Adrenal gland (tissue), 12 donors: Measurements from ENCODE around the gene RER1. TPM values are rescaled to one million over a fixed set of nuclear protein-coding genes. Genes with fewer than 3 reads are reported as not detected.

ENCODE experiments used
- DNase-seq, 7 donors: peaks; one replicate each; pipeline ENCODE4 v3.0.0-alpha.2; 2019 to 2020
- H3K27ac ChIP-seq, 5 donors: fragments of 200-600 bp; sonication (generic) in 4 of 5; 1 replicate in 3 of 5; 2 replicates in 2 of 5; pipeline versions ENCODE4 v1.5.1 to v1.8.0; 2016 to 2020; ENCODE audit warnings: mild to moderate bottlenecking in 1 of 5
- H3K27me3 ChIP-seq: fragments of 200-600 bp; 2 replicates; pipeline ENCODE4 v1.8.0; 2021
- H3K36me3 ChIP-seq, 2 donors: fragments of 200-600 bp; replicated peaks in 1 of 2; 1 replicate in 1 of 2; 2 replicates in 1 of 2; pipeline versions ENCODE4 v1.5.1 to v1.8.0; 2018 to 2022
- H3K4me1 ChIP-seq, 2 donors: fragments of 200-600 bp; replicated peaks in 1 of 2; 1 replicate in 1 of 2; 2 replicates in 1 of 2; pipeline versions ENCODE4 v1.5.1 to v1.8.0; 2018 to 2021
- H3K4me3 ChIP-seq, 4 donors: fragments of 200-600 bp; sonication (generic) in 3 of 4; one replicate each; pipeline ENCODE4 v1.5.1; 2016 to 2018
- H3K9me3 ChIP-seq, 3 donors: fragments of 200-600 bp; sonication (generic) in 1 of 3; replicated peaks in 1 of 3; 1 replicate in 2 of 3; 2 replicates in 1 of 3; pipeline versions ENCODE4 v1.5.1 to v1.8.0; 2016 to 2021
- POLR2A ChIP-seq, 2 donors: fragments of 450-650 bp; IDR thresholded peaks; one replicate each; pipeline ENCODE4 v1.6.1; 2017; ENCODE audit warnings: antibody characterized with exemption in 2 of 2, mild to moderate bottlenecking in 2 of 2, moderate library complexity in 1 of 2
- WGBS, 4 donors: extraction: QIAGEN DNeasy Blood & Tissue Kit in 2 of 4; methylation state at CpG; one replicate each; pipeline versions ENCODE4 v1.1.5 to v1.1.7; 2013 to 2017; 5-methylcytosine and 5-hydroxymethylcytosine counted together
- intact Hi-C, 2 donors: fragments of 100-400 bp; cut with DNase I; formaldehyde crosslinking; loops; one replicate each; pipeline versions ENCODE4 v1.14.1 to v1.15.0; 2022 to 2023
- polyA plus RNA-seq, 3 donors: library from polyadenylated mRNA; stranded (reverse); fragments of 200-250 nt in 2 of 3; fragments of 350-450 nt in 1 of 3; fragmentation: Illumina TruSeq in 1 of 3; extraction: RNeasy Lipid Tissue Mini Kit (QIAGEN cat#74804) in 1 of 3; gene quantifications; one replicate each; pipeline ENCODE4 v1.2.3, GENCODE V29; 2013 to 2014
- total RNA-seq, 9 donors: library from RNA; depleted of rRNA in 4 of 9; stranded (reverse); fragments of >200 nt in 4 of 9; fragments of 120-200 nt in 1 of 9; fragmentation: NEBNext Ultra II Directional in 1 of 9; extraction: Animal tissue kit (Norgen Biotek cat#: 25700) in 1 of 9; gene quantifications; one replicate each; pipeline versions ENCODE4 v1.1.0 to v1.2.4, GENCODE V29; 2013 to 2023
- TF ChIP-seq, protein P1 (sequence below), 6 experiments: fragments of 450-650 bp in 4 of 6; fragments of 200-600 bp in 2 of 6; sonication (generic) in 1 of 6; IDR thresholded peaks; 1 replicate in 5 of 6; 2 replicates in 1 of 6; pipeline versions ENCODE4 v1.5.1 to v1.8.0; 2016 to 2021; ENCODE audit warnings: antibody characterized with exemption in 6 of 6, mild to moderate bottlenecking in 2 of 6, moderate library complexity in 1 of 6
- donor health status: healthy with polysubstance abuse.
- donor health status: Bipolar disorder and iron deficiency.
- donor health status: DM: yes; HTN: yes; CAD: no.
- donor health status: DM: no; HTN: no; CAD: no.
- donor health status: DM: no; HTN: no; CAD: no.
- donor health status: DM: yes; HTN: yes; CAD: no.

The RER1 gene
- total and polyA plus RNA-seq, 12 donors, result 106 to 345 (median 167) TPM

DNA sequence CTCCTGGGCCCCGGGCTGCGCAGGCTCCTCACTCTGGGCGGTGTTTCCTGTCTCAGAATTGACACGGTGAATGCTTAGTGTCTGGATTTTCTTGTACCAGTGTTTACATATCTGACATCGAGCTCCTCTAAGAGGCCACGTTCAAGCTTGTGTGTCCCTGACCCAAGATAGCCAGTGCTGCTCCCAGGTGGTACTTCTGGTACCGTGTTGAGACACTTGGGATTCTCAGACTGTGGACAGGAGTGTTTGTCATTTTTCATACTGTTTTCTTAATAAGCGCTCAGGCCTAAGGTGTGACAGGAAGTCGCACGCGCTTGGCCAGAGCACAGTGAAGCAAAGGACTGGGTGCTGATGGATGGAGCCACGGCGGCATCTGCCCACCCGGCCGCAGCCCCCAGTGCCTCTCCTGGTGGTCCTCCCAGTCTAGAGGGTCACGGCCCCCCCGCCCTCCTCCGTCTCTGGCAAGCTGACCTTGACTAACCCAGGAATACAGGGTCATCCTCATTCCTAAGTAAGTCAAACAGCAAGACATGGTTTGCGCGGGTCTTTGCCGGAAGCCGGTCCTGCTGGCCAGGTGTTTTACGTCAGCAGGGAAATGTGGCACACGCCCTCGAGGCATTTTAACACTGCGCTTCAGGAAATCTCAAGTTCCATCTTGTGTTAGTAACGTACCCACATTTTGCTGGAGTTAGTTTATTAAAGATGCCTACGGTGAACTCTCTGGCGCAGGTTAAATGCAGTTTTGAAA, 12.7 kb downstream of the RER1 start:
- H3K4me1 ChIP-seq, result peaks cover 24 to 49% of the 10 kb centered on the region in 2 donors
- peak in 1 of 7 donors; percentile 65 for DNase-seq
- H3K9me3 ChIP-seq, result no peaks in the 10 kb centered on the region
- no peak for TF ChIP-seq POLR2A (IDR thresholded peaks at IDR 0.05)
- TF ChIP-seq, protein P1, sequence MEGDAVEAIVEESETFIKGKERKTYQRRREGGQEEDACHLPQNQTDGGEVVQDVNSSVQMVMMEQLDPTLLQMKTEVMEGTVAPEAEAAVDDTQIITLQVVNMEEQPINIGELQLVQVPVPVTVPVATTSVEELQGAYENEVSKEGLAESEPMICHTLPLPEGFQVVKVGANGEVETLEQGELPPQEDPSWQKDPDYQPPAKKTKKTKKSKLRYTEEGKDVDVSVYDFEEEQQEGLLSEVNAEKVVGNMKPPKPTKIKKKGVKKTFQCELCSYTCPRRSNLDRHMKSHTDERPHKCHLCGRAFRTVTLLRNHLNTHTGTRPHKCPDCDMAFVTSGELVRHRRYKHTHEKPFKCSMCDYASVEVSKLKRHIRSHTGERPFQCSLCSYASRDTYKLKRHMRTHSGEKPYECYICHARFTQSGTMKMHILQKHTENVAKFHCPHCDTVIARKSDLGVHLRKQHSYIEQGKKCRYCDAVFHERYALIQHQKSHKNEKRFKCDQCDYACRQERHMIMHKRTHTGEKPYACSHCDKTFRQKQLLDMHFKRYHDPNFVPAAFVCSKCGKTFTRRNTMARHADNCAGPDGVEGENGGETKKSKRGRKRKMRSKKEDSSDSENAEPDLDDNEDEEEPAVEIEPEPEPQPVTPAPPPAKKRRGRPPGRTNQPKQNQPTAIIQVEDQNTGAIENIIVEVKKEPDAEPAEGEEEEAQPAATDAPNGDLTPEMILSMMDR (IDR thresholded peaks at IDR 0.05), result no peak
- peak overlapping the region in 4 of 5 donors; percentile 55 to 94 (median 82) for H3K27ac ChIP-seq
- H3K36me3 ChIP-seq, result peaks cover 0 to 81% of the 10 kb centered on the region in 2 donors
- no peaks in the 10 kb centered on the region for H3K27me3 ChIP-seq
- intact Hi-C loops, result no loop called here
- no peak overlapping the region for H3K4me3 ChIP-seq
- 49 to 70% (median 57%) methylated on average over 28 to 29 of the region's 29 CpGs for WGBS, 4 donors

DNA sequence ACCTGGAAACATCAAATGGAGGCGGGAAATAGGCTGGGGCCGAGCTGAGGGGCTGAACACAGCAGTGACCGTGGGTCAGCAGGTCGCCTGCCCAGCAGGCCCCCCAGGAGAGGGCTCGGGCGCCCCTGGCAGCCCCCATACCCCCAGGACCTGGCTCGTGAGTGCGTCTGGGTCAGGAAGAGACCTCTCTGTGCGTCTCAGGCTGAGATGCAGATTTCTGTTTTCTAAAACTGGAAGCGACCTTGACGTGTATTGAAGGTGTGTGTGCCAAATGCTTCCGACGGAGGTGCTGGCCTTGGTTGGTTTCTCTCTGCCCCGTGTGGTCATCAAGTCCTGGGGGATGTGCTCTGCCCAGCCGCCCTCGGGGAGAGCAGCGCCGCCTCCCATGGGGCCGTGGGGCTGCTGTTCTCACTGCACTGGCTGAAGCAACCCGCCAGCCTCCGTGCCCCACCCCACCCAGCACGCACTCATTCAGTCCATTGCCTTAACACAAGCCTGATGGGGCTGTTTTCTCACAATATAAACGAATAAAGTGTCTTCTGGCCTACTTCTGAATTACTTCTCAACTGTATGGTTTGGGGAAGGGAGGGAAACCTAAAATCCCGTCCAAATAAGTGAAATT, 13.4 kb downstream of the RER1 start:
- 38 to 61% (median 41%) methylated on average over 16 to 24 of the region's 24 CpGs for WGBS, 4 donors
- H3K36me3 ChIP-seq, result peaks cover 0 to 74% of the 10 kb centered on the region in 2 donors
- TF ChIP-seq, protein P1 (IDR thresholded peaks at IDR 0.05), result no peak
- TF ChIP-seq POLR2A (IDR thresholded peaks at IDR 0.05), result peak in 1 of 2 donors; percentile 39

DNA sequence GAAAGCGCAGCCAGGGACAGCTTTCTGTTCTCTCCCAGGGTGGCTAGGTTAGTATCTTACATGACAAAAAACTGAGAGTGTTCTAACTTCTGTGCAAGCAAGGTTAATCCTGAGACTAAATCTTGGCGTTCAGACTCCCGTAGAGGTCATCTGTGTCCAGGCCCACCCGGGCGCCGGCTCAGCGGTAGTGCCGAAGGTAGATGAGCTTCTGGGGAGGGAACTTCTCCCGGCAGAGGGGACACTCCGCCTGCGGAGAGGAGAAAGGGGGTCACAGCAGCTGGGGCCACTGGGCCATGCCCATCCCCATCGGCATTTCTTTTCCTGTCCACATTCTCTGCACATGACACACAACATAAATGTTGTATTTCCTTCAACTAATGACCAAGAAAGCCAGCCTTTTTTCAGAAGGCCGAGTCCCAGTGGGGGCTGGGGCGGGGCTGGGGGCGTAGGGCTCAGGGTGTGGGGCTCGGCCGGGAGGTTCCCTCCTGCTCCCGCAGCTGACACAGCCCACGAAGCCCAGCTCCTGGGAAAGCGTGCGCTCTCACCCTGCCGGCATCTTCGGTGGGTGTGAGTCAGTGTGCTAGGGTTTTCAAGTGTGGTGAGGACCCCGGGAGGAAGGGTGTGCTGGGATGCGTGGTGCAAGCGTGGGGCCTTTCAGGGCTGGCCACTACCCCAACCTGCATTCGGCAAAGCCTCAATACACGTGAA, 14.1 kb downstream of the RER1 start:
- TF ChIP-seq, protein P1 (IDR thresholded peaks at IDR 0.05), result no peak
- TF ChIP-seq POLR2A (IDR thresholded peaks at IDR 0.05), result no peak
- Histone ChIP-seq H3K27ac (peak overlapping the region; percentile 45 to 94 (median 80)), H3K36me3 (peaks cover 0 to 67% of the 10 kb centered on the region in 2 donors), H3K4me1 (peaks cover 26 to 50% of the 10 kb centered on the region in 2 donors), H3K4me3 (no peak overlapping the region), H3K27me3 (no peaks in the 10 kb centered on the region), H3K9me3 (no peaks in the 10 kb centered on the region)
- DNase-seq, result peak in 1 of 7 donors; percentile 54
- 61 to 65% (median 62%) methylated on average over 12 to 28 of the region's 28 CpGs for WGBS, 4 donors
- intact Hi-C loops, result no loop called here

More for the DNA sequence above, 13.4 kb downstream of the RER1 start:
- DNase-seq, result peak; percentile 72 to 91 (median 89)
- H3K9me3 ChIP-seq, result no peaks in the 10 kb centered on the region
- intact Hi-C loops, result no loop called here
- peak overlapping the region; percentile 45 to 94 (median 80) for H3K27ac ChIP-seq
- no peaks in the 10 kb centered on the region for H3K27me3 ChIP-seq
- H3K4me1 ChIP-seq, result peaks cover 26 to 50% of the 10 kb centered on the region in 2 donors
- no peak overlapping the region for H3K4me3 ChIP-seq
